NOMO-1 (cell line): ENCODE data around the gene KRTCAP2.
A peak's percentile ranks its signal among the peaks of the same experiment; 100 is the strongest.

Source experiments
- DNase-seq, 2 experiments: peaks; one replicate each; lab custom pipeline; 2025; ENCODE audit not compliant: unreplicated experiment in 2 of 2; lab: John Stamatoyannopoulos, UW

The KRTCAP2 gene

DNA sequence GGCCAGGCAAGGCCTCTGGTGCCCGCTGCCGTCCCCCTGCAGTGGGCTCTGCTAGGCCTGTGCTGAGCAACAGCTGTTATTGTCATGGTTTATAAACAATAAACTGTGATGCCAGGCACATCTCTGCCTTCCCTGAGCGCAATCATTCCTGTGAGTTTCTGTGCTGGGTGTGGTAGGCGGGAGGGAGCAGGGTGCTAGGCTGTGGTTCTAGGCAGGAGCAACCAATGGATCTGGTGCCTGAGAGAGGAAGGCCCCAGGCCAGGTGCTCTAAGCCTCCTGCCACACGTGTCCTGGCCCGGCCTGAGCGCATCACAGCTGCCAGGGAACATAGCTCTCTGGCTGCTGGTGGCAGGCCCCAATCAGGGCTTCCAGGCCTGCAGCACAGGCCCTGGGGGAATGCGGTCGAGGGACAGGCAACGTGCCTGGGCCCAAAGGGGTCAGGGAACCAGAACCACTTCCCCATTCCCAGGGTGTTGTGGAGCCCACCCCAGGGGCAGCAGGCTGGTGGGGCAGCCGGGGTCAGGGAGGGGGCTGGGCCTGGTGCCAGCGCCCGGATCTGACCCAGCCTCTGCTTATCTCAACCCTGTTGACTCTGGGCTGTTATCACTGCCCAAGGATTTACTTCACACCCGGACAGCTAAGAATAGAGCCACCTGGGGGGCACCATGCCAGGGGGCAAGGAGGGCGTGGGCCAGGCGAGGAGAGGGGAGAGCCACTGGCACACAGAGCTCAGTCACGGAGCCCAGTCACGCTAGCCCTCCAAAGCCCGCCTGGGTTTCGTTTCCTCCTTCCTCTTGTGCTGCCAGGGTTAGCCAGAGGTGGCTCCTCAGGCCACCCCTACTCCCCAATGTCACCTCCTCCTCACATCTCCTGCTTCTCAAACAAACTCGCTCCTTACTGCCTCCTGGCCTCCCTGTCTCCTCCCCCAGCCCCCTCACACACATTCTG is 12.0 kb upstream of the KRTCAP2 start:
- peak; percentile 88 for DNase-seq

DNA sequence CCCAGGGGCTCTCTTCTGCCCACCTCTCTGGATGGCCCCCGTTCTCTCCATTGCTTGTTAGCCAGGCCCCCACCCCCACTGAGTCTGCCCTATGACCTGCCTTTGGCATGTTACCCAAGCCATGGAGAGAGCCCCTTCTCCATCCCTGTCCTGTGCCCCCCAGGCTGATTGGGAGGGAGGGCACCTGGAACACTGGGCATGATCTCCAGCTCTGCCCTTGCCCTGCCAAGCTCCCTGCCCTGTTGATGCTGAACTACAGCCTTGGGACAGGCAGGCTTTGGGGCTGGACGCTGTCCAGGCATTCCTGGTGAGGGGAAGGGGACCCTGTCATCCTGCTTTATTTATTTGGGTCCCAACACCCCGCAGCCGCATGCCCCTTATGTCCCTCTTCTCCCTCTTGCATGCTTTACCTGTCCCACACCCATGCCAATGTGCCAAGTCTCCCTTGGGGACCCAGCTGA is 11.3 kb upstream of the KRTCAP2 start:
- DNase-seq: no peak

DNA sequence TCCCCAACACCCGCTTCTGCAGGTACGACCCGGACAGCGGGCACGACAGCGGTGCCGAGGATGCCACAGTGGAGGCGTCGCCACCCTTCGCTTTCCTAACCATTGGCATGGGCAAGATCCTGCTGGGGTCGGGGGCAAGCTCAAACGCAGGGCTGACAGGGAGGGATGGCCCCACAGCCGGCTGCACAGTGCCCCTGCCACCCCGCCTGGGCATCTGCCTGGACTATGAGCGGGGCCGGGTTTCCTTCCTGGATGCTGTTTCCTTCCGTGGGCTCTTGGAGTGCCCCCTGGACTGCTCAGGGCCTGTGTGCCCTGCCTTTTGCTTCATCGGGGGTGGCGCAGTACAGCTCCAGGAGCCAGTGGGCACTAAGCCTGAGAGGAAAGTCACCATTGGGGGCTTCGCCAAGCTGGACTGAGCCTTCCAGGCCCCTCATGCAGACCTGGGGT is 10.7 kb upstream of the KRTCAP2 start:
- DNase-seq: no peak

DNA sequence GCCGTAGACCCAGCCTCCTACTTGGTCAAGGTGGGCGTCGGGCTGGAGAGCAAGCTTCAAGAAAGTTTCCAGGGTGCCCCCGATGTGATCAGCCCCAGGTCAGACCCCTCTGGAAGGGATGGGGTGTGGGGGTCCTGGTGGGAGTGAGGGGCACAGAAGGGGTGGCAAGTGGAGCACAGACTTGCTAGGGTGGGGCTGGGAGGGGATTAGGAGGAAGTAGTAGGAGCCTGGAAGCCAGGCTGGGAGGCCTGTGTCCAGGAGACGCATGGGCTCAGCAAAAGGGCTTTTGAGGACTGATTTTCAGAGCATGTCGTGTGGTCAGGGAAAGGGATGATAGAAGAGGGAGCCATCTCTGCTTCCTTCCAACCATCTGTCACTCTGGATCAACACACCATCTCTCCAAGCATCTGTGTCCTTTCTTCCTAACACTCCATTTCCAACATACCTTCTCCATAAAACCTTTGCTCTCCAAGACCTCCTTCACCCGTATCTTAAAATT is 9.0 kb upstream of the KRTCAP2 start:
- DNase-seq: no peak

DNA sequence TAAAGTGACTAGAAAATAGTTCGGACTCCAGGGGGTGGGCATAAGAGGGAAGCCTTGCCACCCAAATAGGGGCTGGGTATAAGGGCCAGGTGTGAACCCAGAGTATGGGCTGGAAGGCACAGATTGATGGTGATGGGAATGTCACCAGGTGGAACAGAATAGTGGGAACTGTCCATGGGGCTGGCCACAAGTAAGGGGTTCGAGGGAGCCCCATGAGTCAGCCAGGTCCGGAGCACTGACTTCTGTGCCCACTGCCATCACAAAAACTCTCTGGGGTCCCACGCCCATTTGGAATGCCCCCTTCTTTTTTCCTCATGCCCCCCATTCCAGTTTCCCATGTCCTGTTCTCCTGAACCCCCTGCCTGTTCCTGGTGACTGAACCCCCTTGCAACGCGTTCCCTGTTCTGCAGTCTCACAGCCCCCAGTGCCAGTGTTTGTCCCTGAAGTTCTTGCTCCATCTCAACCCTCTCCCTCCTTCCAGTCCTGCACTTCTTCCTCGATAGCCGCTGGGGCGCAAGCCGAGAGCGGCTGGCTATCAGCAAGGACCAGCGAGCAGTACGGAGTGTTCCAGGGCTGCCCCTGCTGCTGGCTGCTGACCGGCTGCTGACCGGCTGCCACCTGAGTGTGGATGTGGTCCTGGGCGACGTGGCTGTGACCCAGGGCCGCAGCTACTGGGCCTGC is 8.4 kb upstream of the KRTCAP2 start:
- DNase-seq: no peak

DNA sequence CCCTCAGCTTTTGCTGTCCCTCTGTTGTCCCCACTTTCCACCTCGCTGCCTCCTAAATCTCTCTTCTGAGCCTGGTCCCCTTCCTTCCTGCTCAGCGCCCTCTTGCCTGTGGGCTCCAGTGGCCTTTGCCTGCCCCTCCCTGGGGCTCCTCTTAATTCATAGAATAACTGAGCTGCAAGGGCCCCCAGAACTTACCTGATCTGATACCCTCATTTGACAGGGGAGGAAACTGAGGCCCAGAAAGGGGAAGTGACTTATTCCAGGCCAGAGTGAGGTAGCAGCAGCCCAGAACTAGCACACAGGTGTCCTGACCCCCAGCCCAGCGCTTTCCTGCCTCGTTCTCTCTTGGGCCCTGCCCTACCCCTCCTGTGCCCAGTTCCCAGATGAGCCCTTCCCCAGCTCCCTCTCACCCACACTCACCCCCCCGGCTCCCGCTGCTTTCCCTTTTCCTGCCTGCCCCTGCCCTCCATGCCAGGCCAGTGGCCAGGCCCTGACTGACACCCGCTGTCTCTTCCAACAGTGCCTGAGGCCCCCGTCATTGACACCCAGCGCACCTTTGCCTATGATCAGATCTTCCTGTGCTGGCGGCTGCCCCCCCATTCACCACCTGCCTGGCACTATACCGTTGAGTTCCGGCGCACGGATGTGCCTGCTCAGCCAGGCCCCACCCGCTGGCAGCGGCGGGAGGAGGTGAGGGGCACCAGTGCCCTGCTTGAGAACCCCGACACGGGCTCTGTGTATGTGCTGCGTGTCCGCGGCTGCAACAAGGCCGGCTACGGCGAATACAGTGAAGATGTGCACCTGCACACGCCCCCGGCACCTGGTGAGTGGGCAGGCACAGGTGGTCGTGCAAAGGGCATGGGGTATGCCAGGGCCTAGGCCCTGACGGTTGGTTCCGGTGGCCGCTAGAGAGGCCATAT is 6.3 kb upstream of the KRTCAP2 start:
- no peak for DNase-seq

DNA sequence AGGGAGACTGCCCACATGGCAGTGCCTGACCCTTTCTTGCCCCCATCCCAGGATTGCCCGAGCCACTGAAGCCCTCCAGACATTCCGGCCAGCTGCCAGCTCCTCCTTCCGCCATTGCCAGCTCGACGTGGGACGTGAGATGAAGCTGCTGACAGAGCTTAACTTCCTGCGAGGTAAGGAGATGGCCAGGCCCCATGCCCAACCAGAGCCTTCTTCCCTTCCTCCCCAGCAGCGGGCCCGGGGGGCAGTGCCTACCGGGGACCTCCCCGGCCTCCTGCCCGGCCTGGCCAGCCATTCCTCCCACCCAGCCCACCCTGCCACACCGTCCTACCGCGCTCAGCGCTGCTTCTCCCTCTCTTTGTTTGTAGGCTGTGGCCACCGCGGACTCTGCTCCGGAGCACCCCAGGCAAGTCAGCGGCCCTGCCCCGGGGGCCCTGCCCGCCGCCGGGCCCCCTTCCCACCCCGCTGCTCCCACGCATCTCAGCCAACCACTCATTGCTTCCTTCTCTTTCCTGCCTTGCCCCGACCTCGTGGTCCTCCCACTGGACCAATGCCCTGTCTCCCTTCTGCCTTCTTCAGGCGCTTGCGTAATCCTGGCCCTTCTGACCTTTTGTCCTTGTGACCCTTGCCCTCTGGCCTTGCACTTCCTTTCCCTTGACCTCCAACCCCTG is 5.5 kb upstream of the KRTCAP2 start:
- peak; percentile 53 to 54 for DNase-seq

DNA sequence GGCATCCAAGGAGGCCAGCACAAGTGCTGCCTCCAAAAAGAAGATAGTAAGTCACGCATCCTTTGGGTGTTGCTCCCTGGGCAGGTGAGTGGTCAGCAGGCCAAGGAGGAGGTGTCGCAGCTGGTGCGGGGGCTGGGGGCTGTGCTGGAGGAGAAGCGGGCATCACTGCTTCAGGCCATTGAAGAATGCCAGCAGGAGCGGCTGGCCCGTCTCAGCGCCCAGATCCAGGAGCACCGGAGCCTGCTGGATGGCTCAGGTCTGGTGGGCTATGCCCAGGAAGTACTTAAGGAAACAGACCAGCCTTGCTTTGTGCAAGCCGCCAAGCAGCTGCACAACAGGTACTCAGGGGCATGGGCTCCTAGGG is 4.8 kb upstream of the KRTCAP2 start:
- DNase-seq: no peak

DNA sequence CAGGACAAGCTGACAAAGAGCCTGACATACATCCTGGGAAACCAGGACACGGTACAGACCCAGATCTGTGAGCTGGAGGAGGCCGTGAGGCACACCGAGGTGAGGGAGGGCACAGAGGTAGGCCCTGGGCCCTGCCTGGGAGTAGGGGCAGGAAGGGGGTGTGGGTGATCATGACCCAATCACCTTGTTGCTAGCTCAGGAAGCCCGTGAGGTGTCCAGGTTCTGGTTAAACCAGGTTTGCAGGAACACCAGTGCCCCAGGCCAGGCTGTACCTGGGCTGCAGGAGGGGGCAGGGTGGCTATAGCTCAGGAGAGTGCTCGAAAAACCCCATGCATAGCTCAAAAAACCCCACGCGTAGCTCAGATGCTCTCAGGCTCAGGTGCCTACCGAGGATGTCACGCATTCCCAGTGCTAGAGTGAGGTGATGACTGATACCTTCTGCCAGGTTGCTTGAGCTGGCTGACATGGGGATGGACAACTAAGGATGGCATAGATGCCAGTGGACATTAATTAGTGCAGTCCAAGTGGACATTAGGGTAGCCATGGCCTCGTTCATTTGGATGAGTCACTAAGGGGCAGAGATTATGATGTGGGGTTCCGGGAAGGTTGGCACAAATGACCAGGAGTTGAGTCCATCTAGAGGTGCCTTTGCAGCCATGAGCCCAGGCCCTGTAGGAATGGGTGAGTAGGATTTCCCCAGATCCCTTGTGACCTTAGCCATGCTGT is 4.3 kb upstream of the KRTCAP2 start:
- no peak for DNase-seq

DNA sequence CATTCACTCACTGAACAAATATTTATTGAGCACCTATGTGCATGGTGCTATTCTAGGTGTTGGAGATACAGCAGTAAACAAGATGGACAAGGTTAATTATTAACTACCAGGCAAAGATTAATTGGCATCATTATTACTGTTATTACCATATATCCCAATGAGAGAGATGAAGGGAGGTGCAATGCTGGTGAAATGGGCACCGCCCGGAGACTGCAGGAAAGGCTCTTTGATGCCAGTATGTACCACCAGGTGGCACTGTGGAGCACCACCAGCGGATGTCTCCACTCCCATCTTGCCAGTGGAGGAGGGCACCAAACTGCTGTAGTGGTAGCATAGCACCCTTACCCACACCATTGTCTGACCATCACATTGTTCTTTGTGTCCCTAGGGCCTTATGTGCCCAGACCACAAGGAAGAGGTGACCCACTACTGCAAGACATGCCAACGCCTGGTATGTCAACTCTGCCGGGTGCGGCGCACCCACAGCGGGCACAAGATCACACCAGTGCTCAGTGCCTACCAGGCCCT is 3.5 kb upstream of the KRTCAP2 start:
- DNase-seq: peak; percentile 46 to 69

DNA sequence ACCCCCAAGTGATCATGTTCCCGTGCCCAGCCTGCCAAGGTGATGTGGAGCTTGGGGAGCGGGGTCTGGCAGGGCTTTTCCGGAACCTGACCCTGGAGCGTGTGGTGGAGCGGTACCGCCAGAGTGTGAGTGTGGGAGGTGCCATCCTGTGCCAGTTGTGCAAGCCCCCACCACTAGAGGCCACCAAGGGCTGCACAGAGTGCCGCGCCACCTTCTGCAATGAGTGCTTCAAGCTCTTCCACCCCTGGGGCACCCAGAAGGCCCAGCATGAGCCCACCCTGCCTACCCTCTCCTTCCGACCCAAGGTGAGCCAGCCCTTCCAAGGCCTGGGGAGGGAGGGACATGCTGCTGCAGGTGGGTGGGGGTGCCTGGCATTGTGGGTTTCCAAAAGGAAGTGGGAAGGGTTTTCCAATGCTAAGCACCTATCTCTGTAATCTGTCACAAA is 2.8 kb upstream of the KRTCAP2 start:
- DNase-seq: no peak

DNA sequence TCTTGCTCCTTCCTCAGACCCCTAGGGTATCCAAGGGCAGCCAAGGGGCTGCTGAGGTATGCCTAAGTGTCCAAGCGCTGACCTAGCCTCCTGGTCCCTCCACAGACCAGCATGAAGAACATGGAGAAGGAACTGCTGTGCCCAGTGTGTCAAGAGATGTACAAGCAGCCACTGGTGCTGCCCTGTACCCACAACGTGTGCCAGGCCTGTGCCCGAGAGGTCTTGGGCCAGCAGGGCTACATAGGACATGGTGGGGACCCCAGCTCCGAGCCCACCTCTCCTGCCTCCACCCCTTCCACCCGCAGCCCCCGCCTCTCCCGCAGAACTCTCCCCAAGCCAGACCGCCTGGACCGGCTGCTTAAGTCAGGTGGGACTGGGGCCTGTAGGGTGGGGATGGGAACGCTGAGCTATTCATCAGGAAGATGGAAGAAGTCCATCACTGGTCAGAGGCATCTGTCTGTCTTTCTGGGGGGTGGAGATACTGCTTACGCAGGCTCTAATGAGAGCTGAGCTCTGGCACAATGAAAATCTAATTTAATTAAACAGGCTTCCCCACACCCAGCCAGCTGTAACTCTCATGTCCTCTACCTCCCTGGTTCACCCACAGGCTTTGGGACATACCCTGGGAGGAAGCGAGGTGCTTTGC is 2.3 kb upstream of the KRTCAP2 start:
- DNase-seq: no peak

DNA sequence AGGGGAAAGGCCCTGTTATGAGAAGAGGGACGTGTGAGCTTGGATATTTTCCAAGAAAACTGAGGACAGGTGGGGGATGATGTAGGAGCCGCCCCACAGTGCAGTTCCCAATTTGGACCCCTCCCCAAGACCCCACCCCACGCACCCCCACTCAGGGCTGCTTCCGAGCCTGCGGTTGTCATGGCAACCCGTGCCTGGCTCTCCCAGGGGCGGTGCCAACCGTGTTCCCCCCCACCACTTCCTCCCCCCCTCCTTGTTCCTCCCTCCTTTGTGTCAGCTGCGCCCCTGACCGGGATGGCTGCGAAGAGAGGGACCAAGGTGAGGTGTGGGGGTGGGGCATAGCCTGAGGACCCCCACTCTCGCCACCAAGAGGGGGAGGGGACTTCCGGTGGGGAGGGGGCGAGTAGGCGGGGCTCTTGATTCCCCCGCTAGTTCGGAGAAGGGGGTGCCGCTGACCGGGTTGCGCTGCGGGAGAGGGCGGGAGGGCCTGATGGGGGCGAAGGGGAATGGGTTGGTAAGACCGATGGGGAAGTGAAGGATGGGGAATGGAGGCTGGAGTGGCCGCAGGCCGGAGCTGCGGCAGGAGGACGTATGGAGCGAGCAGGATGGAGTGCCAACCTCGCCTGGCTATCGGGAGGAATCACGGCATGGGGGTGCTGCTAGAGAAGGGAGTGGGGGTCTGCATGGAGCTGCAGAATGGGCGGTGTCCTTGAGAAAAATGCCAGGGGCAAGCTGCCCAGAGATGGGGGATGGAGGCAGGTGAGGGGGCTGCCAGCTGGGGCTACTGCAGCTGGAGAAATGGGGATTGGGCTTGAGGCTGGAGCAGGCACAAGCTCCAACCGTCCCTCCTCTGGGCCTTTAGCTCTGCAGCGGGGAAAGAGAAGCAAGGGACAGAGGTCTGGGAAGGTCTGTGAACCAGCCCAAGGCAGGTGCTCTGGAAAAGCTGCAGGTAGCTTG is 1.5 kb upstream of the KRTCAP2 start:
- DNase-seq: no peak

DNA sequence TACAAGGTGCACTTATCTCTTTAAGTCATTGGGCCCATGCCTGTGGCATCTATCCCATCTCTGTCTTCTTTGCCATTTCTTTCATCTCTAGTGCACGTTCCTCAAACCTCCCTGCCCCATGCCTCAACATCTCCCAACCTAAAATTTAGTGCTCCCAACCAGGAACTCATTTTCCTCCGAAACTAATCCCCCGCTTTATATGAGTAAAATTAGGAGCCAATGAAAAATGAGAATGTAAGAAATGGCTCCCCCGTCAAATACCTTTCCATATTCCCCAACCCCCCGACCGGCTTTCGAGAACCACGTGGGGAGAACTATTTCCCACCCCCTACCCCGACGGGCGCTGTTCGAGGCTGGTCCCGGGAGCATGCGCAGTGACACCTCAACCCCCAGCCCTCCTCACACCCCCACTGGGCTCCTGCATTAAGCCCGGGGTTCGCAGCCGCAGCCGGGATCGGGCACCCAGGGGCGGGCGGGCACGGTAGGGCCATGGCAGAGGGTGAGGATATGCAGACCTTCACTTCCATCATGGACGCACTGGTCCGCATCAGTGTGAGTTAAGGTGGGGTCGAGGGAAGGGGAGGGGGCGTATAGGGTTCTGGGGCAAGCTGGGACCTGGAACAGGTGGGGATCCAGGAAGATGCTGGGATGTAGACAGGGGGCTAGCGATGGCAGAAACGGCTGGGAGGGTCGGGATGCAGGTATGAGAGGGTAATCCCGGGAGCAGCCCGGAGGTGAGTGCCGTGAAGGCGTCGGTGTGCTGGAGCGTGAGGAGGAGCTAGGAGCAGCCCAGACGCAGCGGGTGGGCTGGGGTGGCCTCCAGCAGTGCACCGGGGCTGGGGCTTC is 597 bp upstream of the KRTCAP2 start, which contains the start of gene TRIM46:
TSS of gene TRIM46 (plus strand) at position 372 of the 846 bp plus-strand sequence. CDS start at position 490, 118 bp downstream.
- no peak for DNase-seq

DNA sequence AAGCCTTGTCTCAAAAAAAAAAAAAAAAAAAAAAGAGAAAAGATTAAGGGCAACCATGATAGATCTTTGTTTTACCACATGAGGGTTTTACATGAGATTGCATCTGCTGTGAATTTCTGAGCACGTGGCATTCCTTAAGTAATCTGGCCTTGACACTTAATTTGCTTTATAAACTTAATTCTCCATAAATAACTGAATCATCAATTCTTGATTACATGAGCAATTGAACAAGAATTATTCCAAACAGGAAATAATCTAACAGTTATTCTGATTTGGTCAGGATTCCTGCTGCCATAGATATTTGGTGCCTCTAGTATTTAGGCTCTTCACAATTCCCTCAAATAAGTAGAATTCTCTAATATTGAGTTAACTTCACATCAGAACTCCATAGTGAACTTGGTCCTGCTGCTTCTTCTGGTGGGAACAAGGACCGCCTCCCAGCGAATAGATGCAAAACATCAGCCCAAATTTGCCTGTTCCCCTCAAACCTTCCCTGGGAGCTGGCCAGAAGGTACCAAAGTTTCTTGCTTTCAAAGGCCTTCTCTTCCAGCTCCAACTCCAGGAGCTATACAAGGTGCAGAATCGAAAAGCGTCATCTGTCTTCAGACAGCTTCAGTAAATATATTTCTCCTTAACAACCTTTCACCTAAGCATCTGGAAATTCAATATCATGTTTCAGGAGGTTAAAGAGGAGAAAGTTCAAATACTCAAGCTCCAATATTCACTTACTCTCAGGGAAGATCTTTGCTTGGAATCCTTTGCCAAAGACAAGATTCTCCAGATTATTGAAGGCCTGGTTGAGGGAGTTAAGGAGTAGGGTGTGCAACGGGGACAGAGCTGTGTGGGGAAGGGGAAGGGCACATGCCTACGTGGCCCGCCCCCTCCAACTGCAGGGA is 1.0 kb downstream of the KRTCAP2 start:
- no peak for DNase-seq

DNA sequence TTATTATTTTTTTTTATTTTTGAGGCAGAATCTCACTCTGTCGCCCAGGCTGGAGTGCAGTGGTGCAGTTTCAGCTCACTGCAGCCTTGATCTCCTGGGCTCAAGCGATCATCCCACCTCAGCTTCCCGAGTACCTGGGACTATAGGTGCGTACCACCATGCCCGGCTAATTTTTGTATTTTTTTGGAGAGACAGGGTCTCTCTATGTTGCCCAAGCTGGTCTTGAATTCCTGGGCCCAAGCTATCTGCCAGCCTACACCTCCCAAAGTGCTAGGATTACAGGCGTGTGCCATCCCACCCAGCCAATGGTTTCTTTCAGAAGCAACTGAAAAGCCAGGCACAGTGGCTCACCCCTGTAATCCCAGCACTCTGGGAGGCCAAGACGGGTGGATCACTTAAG is 2.3 kb downstream of the KRTCAP2 start:
- no peak for DNase-seq
